Vagina (tissue), 2 donors: ENCODE data around the gene ATP6V1C2.

ENCODE experiments used
- POLR2A ChIP-seq, 2 donors: fragments of 450-650 bp; IDR thresholded peaks; one replicate each; pipeline ENCODE4 v1.6.1; 2017; ENCODE audit warnings: antibody characterized with exemption in 2 of 2, mild to moderate bottlenecking in 2 of 2, moderate library complexity in 2 of 2
- TF ChIP-seq, protein P1 (sequence below), 3 experiments: fragments of 450-650 bp in 2 of 3; fragments of 200-600 bp in 1 of 3; sonication (generic) in 1 of 3; IDR thresholded peaks; one replicate each; pipeline ENCODE4 v1.5.1; 2017 to 2019; ENCODE audit warnings: antibody characterized with exemption in 3 of 3, mild to moderate bottlenecking in 2 of 3, moderate library complexity in 2 of 3

DNA sequence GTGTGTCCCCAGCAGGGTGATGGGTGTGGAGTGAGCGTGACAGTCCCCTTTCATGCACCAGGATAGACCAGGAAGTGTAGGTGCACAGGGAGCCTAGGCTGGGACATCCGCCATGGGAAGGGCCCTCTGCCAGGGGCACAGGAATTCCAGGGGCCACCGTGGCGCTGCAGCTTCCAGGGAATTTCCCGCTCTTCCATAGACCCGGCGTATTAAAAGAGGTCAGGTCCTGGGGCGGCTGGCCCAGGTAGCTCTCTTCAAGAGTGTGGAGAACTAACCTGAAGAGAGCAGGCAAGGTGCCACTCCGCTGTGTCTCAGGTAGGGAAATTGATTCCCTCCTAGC lies 42.0 kb downstream of the ATP6V1C2 start:
- TF ChIP-seq POLR2A (IDR thresholded peaks at IDR 0.05), result no peak
- TF ChIP-seq, protein P1, sequence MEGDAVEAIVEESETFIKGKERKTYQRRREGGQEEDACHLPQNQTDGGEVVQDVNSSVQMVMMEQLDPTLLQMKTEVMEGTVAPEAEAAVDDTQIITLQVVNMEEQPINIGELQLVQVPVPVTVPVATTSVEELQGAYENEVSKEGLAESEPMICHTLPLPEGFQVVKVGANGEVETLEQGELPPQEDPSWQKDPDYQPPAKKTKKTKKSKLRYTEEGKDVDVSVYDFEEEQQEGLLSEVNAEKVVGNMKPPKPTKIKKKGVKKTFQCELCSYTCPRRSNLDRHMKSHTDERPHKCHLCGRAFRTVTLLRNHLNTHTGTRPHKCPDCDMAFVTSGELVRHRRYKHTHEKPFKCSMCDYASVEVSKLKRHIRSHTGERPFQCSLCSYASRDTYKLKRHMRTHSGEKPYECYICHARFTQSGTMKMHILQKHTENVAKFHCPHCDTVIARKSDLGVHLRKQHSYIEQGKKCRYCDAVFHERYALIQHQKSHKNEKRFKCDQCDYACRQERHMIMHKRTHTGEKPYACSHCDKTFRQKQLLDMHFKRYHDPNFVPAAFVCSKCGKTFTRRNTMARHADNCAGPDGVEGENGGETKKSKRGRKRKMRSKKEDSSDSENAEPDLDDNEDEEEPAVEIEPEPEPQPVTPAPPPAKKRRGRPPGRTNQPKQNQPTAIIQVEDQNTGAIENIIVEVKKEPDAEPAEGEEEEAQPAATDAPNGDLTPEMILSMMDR (IDR thresholded peaks at IDR 0.05), result no peak
